ENCODE data around the gene PTPRN2. TPM values are rescaled to one million over a fixed set of nuclear protein-coding genes. Genes with fewer than 3 reads are reported as not detected.

PTPRN2 gene
- total RNA-seq, 2 experiments from 2014 or later: 0.70 TPM; not detected in 1

DNA sequence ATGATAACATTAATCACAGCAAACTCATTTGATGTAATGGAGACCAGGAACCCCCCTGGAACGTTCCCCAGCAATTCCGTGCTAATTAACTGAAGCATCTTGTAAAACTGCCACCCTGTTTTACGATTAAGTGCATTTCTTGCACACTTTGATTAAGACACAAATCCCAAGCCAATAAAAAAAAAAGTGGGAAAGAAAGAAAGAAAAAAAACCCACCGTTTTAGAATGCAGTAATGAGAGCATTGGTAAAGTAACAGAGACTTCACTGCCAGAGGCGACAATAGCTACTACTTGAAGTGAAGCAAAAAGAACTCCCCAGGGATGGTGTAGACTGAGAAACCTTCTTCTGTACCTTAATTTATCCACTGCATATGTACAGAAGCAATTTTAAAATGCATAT, 616.1 kb downstream of the PTPRN2 start:
- H3K27ac ChIP-seq (ENCODE audit: low read depth, low read length, poor library complexity, severe bottlenecking): no peak overlapping the region

DNA sequence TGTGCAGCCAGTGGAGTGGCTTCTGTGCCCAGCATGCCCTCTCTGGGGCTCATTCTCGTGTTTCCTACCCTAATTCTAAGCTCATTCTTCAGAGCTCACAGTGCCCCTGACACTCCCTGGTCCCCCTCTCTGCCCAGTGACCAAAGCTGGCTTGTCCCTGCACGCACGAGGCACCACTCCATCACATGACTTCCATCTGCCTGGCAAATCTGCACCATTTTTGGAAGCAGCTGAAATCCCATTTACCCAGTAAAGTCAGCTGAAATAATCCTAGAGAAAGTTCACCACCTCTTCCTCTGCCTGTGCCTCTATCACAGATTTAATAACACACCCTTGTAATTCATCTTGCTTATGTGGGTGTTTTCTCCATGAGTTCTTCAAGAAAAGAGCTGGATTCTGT, 616.9 kb downstream of the PTPRN2 start:
- no peaks in the 10 kb centered on the region for H4K20me1 ChIP-seq (ENCODE audit: insufficient read depth, low read length)
- no TSS peak for BruUV-seq (replicated peaks)
- POLR2A ChIA-PET: no interaction called here

More for the DNA sequence above, 616.1 kb downstream of the PTPRN2 start:
- no peaks in the 10 kb centered on the region for H3K9me3 ChIP-seq (ENCODE audit: low read length)
- no peaks in the 10 kb centered on the region for H3K36me3 ChIP-seq (ENCODE audit: insufficient read depth, low read length)
- H3K4me1 ChIP-seq (ENCODE audit: insufficient read depth, low read length, poor library complexity, severe bottlenecking): no peaks in the 10 kb centered on the region
- POLR2A ChIA-PET: no interaction called here
- intact Hi-C loops (cut with micrococcal nuclease; ENCODE audit: unreplicated experiment): no loop called here
- no peaks in the 10 kb centered on the region for H3K9me2 ChIP-seq (ENCODE audit: insufficient read depth, low read length)
- H2AFZ ChIP-seq (ENCODE audit: low read length): no peak overlapping the region
- no peaks in the 10 kb centered on the region for H3K79me2 ChIP-seq (ENCODE audit: insufficient read depth, low read depth, low read length)
- no peak for TF ChIP-seq EZH2phosphoT487 (IDR thresholded peaks at IDR 0.05; ENCODE audit: borderline replicate concordance, low read depth, low read length)
- no peak for TF ChIP-seq CTCF (conservative IDR thresholded peaks at IDR 0.05; ENCODE audit: low read length)
- no peaks in the 10 kb centered on the region for H4K20me1 ChIP-seq (ENCODE audit: insufficient read depth, low read length)
- BruUV-seq (replicated peaks): no TSS peak
- DNase-seq (ENCODE audit: low spot score): no peak
- H3K4me2 ChIP-seq (ENCODE audit: low read length): no peak overlapping the region
- H3K4me3 ChIP-seq (ENCODE audit: low read depth, low read length, poor library complexity, severe bottlenecking): no peak overlapping the region
- CTCF ChIA-PET (ENCODE audit: unreplicated experiment): no interaction called here

GRCh38 chr7:157969995-157970394, 617.6 kb downstream of the PTPRN2 start:
- no TSS peak for BruUV-seq (replicated peaks)
- CTCF ChIA-PET (ENCODE audit: unreplicated experiment): no interaction called here
- Histone ChIP-seq H4K20me1 (ENCODE audit: insufficient read depth, low read length) (no peaks in the 10 kb centered on the region), H3K27ac (ENCODE audit: low read depth, low read length, poor library complexity, severe bottlenecking) (no peak overlapping the region), H3K4me1 (ENCODE audit: insufficient read depth, low read length, poor library complexity, severe bottlenecking) (no peaks in the 10 kb centered on the region), H3K4me3 (ENCODE audit: low read depth, low read length, poor library complexity, severe bottlenecking) (no peak overlapping the region), H3K36me3 (ENCODE audit: insufficient read depth, low read length) (no peaks in the 10 kb centered on the region), H3K9me2 (ENCODE audit: insufficient read depth, low read length) (no peaks in the 10 kb centered on the region), H3K4me2 (ENCODE audit: low read length) (no peak overlapping the region), H3K9me3 (ENCODE audit: low read length) (no peaks in the 10 kb centered on the region), H2AFZ (ENCODE audit: low read length) (no peak overlapping the region), H3K79me2 (ENCODE audit: insufficient read depth, low read depth, low read length) (no peaks in the 10 kb centered on the region)
- TF ChIP-seq CTCF (conservative IDR thresholded peaks at IDR 0.05; ENCODE audit: low read length): no peak
- TF ChIP-seq EZH2phosphoT487 (IDR thresholded peaks at IDR 0.05; ENCODE audit: borderline replicate concordance, low read depth, low read length): no peak
- DNase-seq (ENCODE audit: low spot score): no peak
- intact Hi-C loops (cut with micrococcal nuclease; ENCODE audit: unreplicated experiment): no loop called here
- POLR2A ChIA-PET: interaction anchor here (0.5 kb wide), 1 partner anchor 591 kb away, joined by 4 read pairs; no protein-coding TSS in a partner anchor

More for the DNA sequence above, 616.9 kb downstream of the PTPRN2 start:
- CTCF ChIA-PET (ENCODE audit: unreplicated experiment): no interaction called here
- Histone ChIP-seq H2AFZ (ENCODE audit: low read length) (no peak overlapping the region), H3K79me2 (ENCODE audit: insufficient read depth, low read depth, low read length) (no peaks in the 10 kb centered on the region), H3K27ac (ENCODE audit: low read depth, low read length, poor library complexity, severe bottlenecking) (no peak overlapping the region), H3K4me3 (ENCODE audit: low read depth, low read length, poor library complexity, severe bottlenecking) (no peak overlapping the region), H3K4me1 (ENCODE audit: insufficient read depth, low read length, poor library complexity, severe bottlenecking) (no peaks in the 10 kb centered on the region), H3K4me2 (ENCODE audit: low read length) (no peak overlapping the region), H3K36me3 (ENCODE audit: insufficient read depth, low read length) (no peaks in the 10 kb centered on the region), H3K9me2 (ENCODE audit: insufficient read depth, low read length) (no peaks in the 10 kb centered on the region), H3K9me3 (ENCODE audit: low read length) (no peaks in the 10 kb centered on the region)
- DNase-seq (ENCODE audit: low spot score): no peak
- TF ChIP-seq CTCF (conservative IDR thresholded peaks at IDR 0.05; ENCODE audit: low read length) (no peak), EZH2phosphoT487 (IDR thresholded peaks at IDR 0.05; ENCODE audit: borderline replicate concordance, low read depth, low read length) (no peak)
- intact Hi-C loops (cut with micrococcal nuclease; ENCODE audit: unreplicated experiment): no loop called here

Measured in OCI-LY7 (cell line).